ENCODE measurements around the gene PIK3R2. TPM values are rescaled to one million over a fixed set of nuclear protein-coding genes. Genes with fewer than 3 reads are reported as not detected.
"Not testable (repeated sequence)": the region's sequence is repeated elsewhere in the genome, so short reads cannot be mapped to it uniquely, and the experiment has no call there.

PIK3R2 gene
- total RNA-seq, 1 donor from 2014 or later: 19.4 TPM

DNA sequence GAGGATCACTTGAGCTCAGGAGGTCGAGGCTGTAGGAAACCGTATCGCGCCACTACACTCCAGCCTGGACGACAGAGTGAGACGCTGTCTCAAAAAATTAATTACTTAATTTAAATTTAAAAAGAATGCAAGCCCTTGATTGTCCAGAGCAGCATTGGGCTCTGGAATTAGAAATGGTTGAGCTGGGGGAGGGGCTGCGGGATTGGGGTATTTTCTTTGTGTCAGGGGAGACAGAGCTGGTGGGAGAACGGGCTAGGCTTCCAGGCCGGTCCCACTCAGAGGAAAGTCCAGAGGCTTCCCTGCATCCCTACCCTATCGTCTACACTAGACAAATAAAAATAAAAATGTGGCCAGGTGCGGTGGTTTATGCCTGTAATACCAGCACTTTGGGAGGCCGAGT lies 53.1 kb downstream of the PIK3R2 start:
- no peaks in the 10 kb centered on the region for H3K36me3 Mint-ChIP-seq (ENCODE audit: low read depth)
- H3K9me3 Mint-ChIP-seq: no peaks in the 10 kb centered on the region
- H3K27ac Mint-ChIP-seq: no peak overlapping the region
- intact Hi-C loops (cut with micrococcal nuclease): no loop called here
- H3K27me3 Mint-ChIP-seq (ENCODE audit: low read depth): peaks cover 4% of the 10 kb centered on the region
- DNase-seq (ENCODE audit: low spot score): no peak
- peaks cover 11% of the 10 kb centered on the region for H3K4me1 Mint-ChIP-seq (ENCODE audit: low read depth)
- H3K4me3 Mint-ChIP-seq (ENCODE audit: low read depth): no peak overlapping the region

DNA sequence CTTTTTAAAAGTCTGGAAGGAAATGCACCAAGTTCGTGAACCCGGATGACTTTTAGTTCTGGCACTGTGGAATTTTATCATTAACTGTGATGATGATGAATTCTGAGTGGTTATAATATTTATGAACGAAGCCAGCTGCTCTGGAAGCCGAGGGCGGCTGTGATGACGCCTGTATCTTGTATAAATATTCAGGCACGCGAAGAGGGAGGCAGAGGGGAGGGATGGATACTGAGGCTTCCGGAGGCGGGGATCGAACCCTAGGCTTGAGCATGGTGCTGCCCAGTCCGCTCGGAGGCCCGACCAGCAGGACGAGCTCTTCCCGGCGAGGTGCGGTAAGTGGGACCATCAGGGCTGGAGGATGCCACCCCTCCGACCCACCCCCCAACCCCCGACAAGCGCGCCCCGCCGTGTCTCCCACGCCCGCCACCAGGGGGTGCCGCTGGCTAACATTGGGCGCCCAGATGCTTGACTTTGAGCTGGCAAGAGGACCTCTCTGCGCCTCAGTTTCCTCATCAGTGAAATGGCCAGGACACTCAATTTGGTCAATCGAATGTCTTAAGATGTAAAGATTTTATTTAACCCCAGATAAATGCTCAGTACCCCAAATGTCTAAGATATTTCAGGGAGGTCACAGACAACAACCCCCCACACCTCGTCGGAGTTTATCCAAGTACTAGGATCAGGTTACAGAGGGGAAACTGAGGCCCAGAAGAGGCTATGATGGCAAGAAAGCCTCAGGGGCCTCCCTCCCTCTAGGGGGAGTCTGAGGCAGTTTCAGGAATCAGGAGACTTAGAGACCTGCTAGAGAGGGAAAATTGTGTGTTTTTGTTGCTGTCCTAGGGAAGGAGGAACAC lies 55.4 kb downstream of the PIK3R2 start:
- peaks cover 6% of the 10 kb centered on the region for H3K27me3 Mint-ChIP-seq (ENCODE audit: low read depth)
- DNase-seq (ENCODE audit: low spot score): no peak
- no peak overlapping the region for H3K4me3 Mint-ChIP-seq (ENCODE audit: low read depth)
- intact Hi-C loops (cut with micrococcal nuclease): loop anchor here (1.0 kb wide), 1 partner anchor 44 kb away; no protein-coding TSS in a partner anchor
- H3K9me3 Mint-ChIP-seq: no peaks in the 10 kb centered on the region
- peaks cover 7% of the 10 kb centered on the region for H3K4me1 Mint-ChIP-seq (ENCODE audit: low read depth)
- H3K27ac Mint-ChIP-seq: no peak overlapping the region
- H3K36me3 Mint-ChIP-seq (ENCODE audit: low read depth): no peaks in the 10 kb centered on the region

GRCh38 chr19:18209912-18210311 lies 56.9 kb downstream of the PIK3R2 start:
- H3K9me3 Mint-ChIP-seq; H3K4me3 Mint-ChIP-seq (ENCODE audit: low read depth); intact Hi-C loops (cut with micrococcal nuclease); H3K36me3 Mint-ChIP-seq (ENCODE audit: low read depth); H3K4me1 Mint-ChIP-seq (ENCODE audit: low read depth); H3K27me3 Mint-ChIP-seq (ENCODE audit: low read depth); H3K27ac Mint-ChIP-seq; DNase-seq (ENCODE audit: low spot score): not testable (repeated sequence)

- H3K27ac Mint-ChIP-seq: no peak overlapping the region
- no peaks in the 10 kb centered on the region for H3K9me3 Mint-ChIP-seq
- peaks cover 6% of the 10 kb centered on the region for H3K27me3 Mint-ChIP-seq (ENCODE audit: low read depth)
- intact Hi-C loops (cut with micrococcal nuclease): no loop called here
- H3K4me3 Mint-ChIP-seq (ENCODE audit: low read depth): no peak overlapping the region
- H3K36me3 Mint-ChIP-seq (ENCODE audit: low read depth): no peaks in the 10 kb centered on the region
- H3K4me1 Mint-ChIP-seq (ENCODE audit: low read depth): no peaks in the 10 kb centered on the region
- no peak for DNase-seq (ENCODE audit: low spot score)
Measured at GRCh38 chr19:18211683-18212082, 58.7 kb downstream of the PIK3R2 start.

DNA sequence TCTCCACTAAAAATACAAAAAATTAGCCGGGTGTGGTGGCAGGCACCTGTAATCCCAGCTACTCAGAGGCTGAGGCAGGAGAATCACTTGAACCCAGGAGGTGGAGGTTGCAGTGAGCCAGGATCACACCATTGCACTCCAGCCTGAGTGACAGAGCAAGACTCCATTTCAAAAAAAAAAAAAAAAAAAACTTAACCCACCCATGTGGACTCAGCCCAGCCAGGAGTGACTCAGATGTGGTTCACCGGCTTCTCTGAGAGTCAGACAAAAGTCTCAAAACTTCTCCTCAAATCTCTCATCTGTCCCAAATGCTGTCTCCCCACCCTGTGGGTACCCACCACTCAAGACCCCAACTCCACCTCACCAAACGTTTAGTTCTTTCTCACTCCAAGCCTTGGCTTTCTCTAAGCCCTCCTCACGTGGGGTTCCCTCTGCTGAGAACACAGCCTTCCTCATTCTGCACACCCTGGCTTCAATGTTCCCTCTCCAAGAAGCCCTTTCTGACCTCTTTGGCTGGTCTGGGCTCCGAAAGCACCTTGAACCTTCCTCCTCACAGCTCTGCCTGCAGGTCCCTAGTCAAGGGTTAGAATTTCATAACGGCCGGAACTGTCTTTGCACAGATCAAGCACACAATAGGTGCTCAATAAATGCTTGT lies 61.9 kb downstream of the PIK3R2 start:
- H3K4me1 Mint-ChIP-seq (ENCODE audit: low read depth): no peaks in the 10 kb centered on the region
- DNase-seq (ENCODE audit: low spot score): no peak
- no peak overlapping the region for H3K27ac Mint-ChIP-seq
- no peaks in the 10 kb centered on the region for H3K9me3 Mint-ChIP-seq
- intact Hi-C loops (cut with micrococcal nuclease): no loop called here
- H3K36me3 Mint-ChIP-seq (ENCODE audit: low read depth): no peaks in the 10 kb centered on the region
- peaks cover 6% of the 10 kb centered on the region for H3K27me3 Mint-ChIP-seq (ENCODE audit: low read depth)
- H3K4me3 Mint-ChIP-seq (ENCODE audit: low read depth): no peak overlapping the region

- intact Hi-C loops (cut with micrococcal nuclease): no loop called here
- Mint-ChIP-seq H3K4me3 (ENCODE audit: low read depth) (no peak overlapping the region), H3K27ac (no peak overlapping the region), H3K9me3 (no peaks in the 10 kb centered on the region), H3K36me3 (ENCODE audit: low read depth) (no peaks in the 10 kb centered on the region), H3K4me1 (ENCODE audit: low read depth) (no peaks in the 10 kb centered on the region), H3K27me3 (ENCODE audit: low read depth) (peaks cover 7% of the 10 kb centered on the region)
- no peak for DNase-seq (ENCODE audit: low spot score)
Measured at GRCh38 chr19:18216789-18217188, 63.8 kb downstream of the PIK3R2 start.

DNA sequence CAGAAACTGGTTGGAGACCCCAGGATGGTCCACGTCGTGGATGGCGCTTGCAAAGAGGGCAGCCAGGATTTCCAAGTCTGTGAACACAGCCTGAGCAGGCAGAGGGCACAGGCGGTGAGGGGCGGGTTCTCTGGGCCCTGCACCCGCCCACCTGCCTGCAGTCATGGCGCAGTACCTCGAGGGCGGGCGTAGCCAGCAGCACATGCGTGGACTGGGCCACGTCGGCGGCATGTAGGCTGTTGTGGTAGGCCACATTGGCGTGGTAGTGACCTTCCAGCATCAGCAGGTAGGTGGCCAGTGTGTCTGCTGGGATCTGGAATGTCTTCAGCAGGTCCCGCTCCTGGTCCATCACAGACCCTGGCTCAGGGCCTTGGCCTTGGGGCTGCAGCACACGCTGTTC lies 65.2 kb downstream of the PIK3R2 start:
- H3K27me3 Mint-ChIP-seq (ENCODE audit: low read depth): peaks cover 12% of the 10 kb centered on the region

DNA sequence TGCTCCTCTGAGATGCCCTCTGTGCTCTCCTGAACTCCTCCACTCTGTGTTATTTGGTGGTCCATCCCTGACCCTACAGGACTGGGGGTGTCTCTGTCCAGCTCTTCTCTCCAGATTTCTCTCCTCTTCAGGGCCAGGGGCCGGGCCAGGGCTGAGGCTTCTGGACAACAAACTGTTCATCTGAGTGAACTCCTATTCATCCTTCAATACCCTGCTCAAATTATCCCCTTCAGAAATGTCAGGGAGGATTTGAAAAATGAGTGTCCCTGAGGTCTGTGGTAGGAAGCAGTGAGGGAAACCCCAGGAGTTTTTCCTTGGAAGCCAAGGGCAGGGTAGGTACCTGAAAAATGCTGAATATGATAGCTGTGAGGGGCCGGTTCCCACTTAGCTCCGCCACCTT lies 65.6 kb downstream of the PIK3R2 start:
- no peak overlapping the region for H3K27ac Mint-ChIP-seq
- no peak for DNase-seq (ENCODE audit: low spot score)
- intact Hi-C loops (cut with micrococcal nuclease): no loop called here
- no peaks in the 10 kb centered on the region for H3K36me3 Mint-ChIP-seq (ENCODE audit: low read depth)
- H3K27me3 Mint-ChIP-seq (ENCODE audit: low read depth): peaks cover 13% of the 10 kb centered on the region
- H3K4me1 Mint-ChIP-seq (ENCODE audit: low read depth): no peaks in the 10 kb centered on the region
- no peak overlapping the region for H3K4me3 Mint-ChIP-seq (ENCODE audit: low read depth)
- H3K9me3 Mint-ChIP-seq: no peaks in the 10 kb centered on the region

More for the DNA sequence above, 65.2 kb downstream of the PIK3R2 start:
- Mint-ChIP-seq H3K9me3 (no peaks in the 10 kb centered on the region), H3K4me1 (ENCODE audit: low read depth) (no peaks in the 10 kb centered on the region), H3K27ac (no peak overlapping the region), H3K4me3 (ENCODE audit: low read depth) (no peak overlapping the region), H3K36me3 (ENCODE audit: low read depth) (no peaks in the 10 kb centered on the region)
- intact Hi-C loops (cut with micrococcal nuclease): no loop called here
- no peak for DNase-seq (ENCODE audit: low spot score)

Other genes starting within 250 kb of the PIK3R2 start
- gene CCDC124, start 220.1 kb upstream of the PIK3R2 start, total RNA-seq: 116 and 123 TPM in 2 replicates
- 0.14 and 0.16 TPM in 2 replicates for gene KCNN1, start 186.1 kb upstream of the PIK3R2 start, total RNA-seq
- gene ARRDC2, start 145.0 kb upstream of the PIK3R2 start, total RNA-seq: 39.2 and 40.5 TPM in 2 replicates
- gene IL12RB1, start 66.2 kb upstream of the PIK3R2 start, total RNA-seq: 41.4 and 43.3 TPM in 2 replicates
- 16.6 and 17.2 TPM in 2 replicates for gene MAST3, start 55.4 kb upstream of the PIK3R2 start, total RNA-seq
- gene IFI30, start 20.6 kb downstream of the PIK3R2 start, total RNA-seq: 37.0 and 41.2 TPM in 2 replicates
- gene MPV17L2, start 40.1 kb downstream of the PIK3R2 start, total RNA-seq: 14.5 and 14.8 TPM in 2 replicates
- 6.3 and 7.4 TPM in 2 replicates for gene RAB3A, start 50.9 kb downstream of the PIK3R2 start, total RNA-seq
- gene PDE4C, start 73.3 kb downstream of the PIK3R2 start, total RNA-seq: 0.14 TPM in 2 replicates
- 2.9 and 3.3 TPM in 2 replicates for gene IQCN, start 121.3 kb downstream of the PIK3R2 start, total RNA-seq
- gene JUND, start 128.5 kb downstream of the PIK3R2 start, total RNA-seq: 462 and 464 TPM in 2 replicates
- gene LSM4, start 169.9 kb downstream of the PIK3R2 start, total RNA-seq: 198 and 208 TPM in 2 replicates
- gene PGPEP1, start 187.4 kb downstream of the PIK3R2 start, total RNA-seq: 24.9 and 29.4 TPM in 2 replicates
- not detected in 2 replicates for gene GDF15, start 233.0 kb downstream of the PIK3R2 start, total RNA-seq
- gene LRRC25, start 244.5 kb downstream of the PIK3R2 start, total RNA-seq: not detected in 2 replicates

Data from activated T-helper 2 cell treated with anti-CD3 and anti-CD28 coated beads, Interferon-gamma antibody, Interleukin-2, Interleukin-4, amounts not matched to agents 10 μg/mL and 5 μg/mL and 100 μg/mL, durations not matched to agents 14 hours and 24 hours and 36 hours (primary cell).